Measurements from ENCODE around the gene COX7B2. TPM values are rescaled to one million over a fixed set of nuclear protein-coding genes. Genes with fewer than 3 reads are reported as not detected.

The COX7B2 gene
- total and polyA plus RNA-seq, 2 of the 13 experiments (the other 11 are each of a cell fraction or from before 2014, with no cell fraction given), result not detected

DNA sequence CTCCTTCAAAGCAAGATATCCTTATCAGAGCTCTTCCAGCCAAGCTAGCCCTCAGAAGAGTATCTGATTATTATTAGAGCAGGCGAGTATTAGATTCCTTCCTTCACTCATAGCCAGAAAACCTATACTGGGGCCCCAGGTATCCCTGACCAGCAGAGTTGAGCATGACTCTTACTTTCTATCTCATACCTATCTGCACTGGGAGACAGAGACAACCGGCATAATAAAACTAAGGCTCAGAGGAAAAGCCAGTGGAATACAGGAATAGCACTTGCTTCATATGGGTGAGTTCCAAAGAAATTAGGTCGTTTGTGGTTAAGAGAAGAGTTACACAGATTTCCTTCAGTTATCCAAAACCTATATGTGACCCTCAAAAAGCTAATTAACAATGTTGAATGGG is 41.8 kb upstream of the COX7B2 start:
- ATAC-seq (no peak), FAIRE-seq (no peak), DNase-seq (ENCODE audit: low spot score) (no peak)
- no peak overlapping the region for H2AFZ ChIP-seq (ENCODE audit: low read length)
- BruUV-seq (replicated peaks), result no TSS peak
- no peak overlapping the region for H3K27ac ChIP-seq (ENCODE audit: extremely low read length, insufficient read depth, low read length)
- POLR2A ChIA-PET, result no interaction called here
- no peak overlapping the region for H3K4me3 ChIP-seq (replicated peaks in 1 of 3; ENCODE audit: insufficient read depth in 1 of 3, low read depth in 2 of 3, low read length in 3 of 3)
- H3K79me2 ChIP-seq (ENCODE audit: insufficient read depth, low read length), result no peaks in the 10 kb centered on the region
- intact Hi-C loops (cut with micrococcal nuclease; ENCODE audit: unreplicated experiment) (no loop called here), in situ Hi-C loops (cut with HindIII; ENCODE audit: extremely low pct_ligation_motif_present, low pct_unique_long_range_greater_than_20kb) (no loop called here)
- no peaks in the 10 kb centered on the region for H3K9me3 ChIP-seq (ENCODE audit: low read length)
- no peak overlapping the region for H3K4me2 ChIP-seq (ENCODE audit: low read depth, low read length)
- no peaks in the 10 kb centered on the region for H3K27me3 ChIP-seq (ENCODE audit: control insufficient read depth in 1 of 2, insufficient read depth in 2 of 2, low read length in 2 of 2)
- no peaks in the 10 kb centered on the region for H3K4me1 ChIP-seq (ENCODE audit: insufficient read depth, low read length)
- H3K9ac ChIP-seq (ENCODE audit: insufficient read depth, low read depth, low read length), result no peak overlapping the region
- no peaks in the 10 kb centered on the region for H3K36me3 ChIP-seq (replicated peaks in 1 of 2; ENCODE audit: control insufficient read depth in 1 of 2, insufficient read depth in 2 of 2, low read length in 2 of 2)
- 36% methylated on average over 3 of the region's 3 CpGs for WGBS (ENCODE audit: low lambda C conversion rate)
- CTCF ChIA-PET (ENCODE audit: low intra/inter-chr PET ratio, low total read pairs), result no interaction called here
- no peaks in the 10 kb centered on the region for H4K20me1 ChIP-seq (ENCODE audit: insufficient read depth, low read length)
- TF ChIP-seq, protein P1, sequence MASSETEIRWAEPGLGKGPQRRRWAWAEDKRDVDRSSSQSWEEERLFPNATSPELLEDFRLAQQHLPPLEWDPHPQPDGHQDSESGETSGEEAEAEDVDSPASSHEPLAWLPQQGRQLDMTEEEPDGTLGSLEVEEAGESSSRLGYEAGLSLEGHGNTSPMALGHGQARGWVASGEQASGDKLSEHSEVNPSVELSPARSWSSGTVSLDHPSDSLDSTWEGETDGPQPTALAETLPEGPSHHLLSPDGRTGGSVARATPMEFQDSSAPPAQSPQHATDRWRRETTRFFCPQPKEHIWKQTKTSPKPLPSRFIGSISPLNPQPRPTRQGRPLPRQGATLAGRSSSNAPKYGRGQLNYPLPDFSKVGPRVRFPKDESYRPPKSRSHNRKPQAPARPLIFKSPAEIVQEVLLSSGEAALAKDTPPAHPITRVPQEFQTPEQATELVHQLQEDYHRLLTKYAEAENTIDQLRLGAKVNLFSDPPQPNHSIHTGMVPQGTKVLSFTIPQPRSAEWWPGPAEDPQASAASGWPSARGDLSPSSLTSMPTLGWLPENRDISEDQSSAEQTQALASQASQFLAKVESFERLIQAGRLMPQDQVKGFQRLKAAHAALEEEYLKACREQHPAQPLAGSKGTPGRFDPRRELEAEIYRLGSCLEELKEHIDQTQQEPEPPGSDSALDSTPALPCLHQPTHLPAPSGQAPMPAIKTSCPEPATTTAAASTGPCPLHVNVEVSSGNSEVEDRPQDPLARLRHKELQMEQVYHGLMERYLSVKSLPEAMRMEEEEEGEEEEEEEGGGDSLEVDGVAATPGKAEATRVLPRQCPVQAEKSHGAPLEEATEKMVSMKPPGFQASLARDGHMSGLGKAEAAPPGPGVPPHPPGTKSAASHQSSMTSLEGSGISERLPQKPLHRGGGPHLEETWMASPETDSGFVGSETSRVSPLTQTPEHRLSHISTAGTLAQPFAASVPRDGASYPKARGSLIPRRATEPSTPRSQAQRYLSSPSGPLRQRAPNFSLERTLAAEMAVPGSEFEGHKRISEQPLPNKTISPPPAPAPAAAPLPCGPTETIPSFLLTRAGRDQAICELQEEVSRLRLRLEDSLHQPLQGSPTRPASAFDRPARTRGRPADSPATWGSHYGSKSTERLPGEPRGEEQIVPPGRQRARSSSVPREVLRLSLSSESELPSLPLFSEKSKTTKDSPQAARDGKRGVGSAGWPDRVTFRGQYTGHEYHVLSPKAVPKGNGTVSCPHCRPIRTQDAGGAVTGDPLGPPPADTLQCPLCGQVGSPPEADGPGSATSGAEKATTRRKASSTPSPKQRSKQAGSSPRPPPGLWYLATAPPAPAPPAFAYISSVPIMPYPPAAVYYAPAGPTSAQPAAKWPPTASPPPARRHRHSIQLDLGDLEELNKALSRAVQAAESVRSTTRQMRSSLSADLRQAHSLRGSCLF (CRISPR knock-in tag; IDR thresholded peaks at IDR 0.05; ENCODE audit: borderline replicate concordance), result no peak
- TF ChIP-seq ZNF468 (CRISPR knock-in tag; IDR thresholded peaks at IDR 0.05), result no peak
- TF ChIP-seq, protein P2, sequence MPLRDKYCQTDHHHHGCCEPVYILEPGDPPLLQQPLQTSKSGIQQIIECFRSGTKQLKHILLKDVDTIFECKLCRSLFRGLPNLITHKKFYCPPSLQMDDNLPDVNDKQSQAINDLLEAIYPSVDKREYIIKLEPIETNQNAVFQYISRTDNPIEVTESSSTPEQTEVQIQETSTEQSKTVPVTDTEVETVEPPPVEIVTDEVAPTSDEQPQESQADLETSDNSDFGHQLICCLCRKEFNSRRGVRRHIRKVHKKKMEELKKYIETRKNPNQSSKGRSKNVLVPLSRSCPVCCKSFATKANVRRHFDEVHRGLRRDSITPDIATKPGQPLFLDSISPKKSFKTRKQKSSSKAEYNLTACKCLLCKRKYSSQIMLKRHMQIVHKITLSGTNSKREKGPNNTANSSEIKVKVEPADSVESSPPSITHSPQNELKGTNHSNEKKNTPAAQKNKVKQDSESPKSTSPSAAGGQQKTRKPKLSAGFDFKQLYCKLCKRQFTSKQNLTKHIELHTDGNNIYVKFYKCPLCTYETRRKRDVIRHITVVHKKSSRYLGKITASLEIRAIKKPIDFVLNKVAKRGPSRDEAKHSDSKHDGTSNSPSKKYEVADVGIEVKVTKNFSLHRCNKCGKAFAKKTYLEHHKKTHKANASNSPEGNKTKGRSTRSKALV (CRISPR knock-in tag; IDR thresholded peaks at IDR 0.05), result no peak
- TF ChIP-seq AHR (CRISPR knock-in tag; IDR thresholded peaks at IDR 0.05), result no peak
- no peak for TF ChIP-seq SP1 (IDR thresholded peaks at IDR 0.05)
- no peak for TF ChIP-seq SP1 (CRISPR knock-in tag; IDR thresholded peaks at IDR 0.05)
- TF ChIP-seq ZNF766 (CRISPR knock-in tag; IDR thresholded peaks at IDR 0.05; ENCODE audit: borderline replicate concordance), result no peak
- TF ChIP-seq, protein P3, sequence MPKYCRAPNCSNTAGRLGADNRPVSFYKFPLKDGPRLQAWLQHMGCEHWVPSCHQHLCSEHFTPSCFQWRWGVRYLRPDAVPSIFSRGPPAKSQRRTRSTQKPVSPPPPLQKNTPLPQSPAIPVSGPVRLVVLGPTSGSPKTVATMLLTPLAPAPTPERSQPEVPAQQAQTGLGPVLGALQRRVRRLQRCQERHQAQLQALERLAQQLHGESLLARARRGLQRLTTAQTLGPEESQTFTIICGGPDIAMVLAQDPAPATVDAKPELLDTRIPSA (CRISPR knock-in tag; IDR thresholded peaks at IDR 0.05; ENCODE audit: borderline replicate concordance), result no peak
- no peak for TF ChIP-seq TBL1XR1 (IDR thresholded peaks at IDR 0.05; ENCODE audit: borderline replicate concordance, low read length, partially characterized antibody)
- TF ChIP-seq IRF2 (CRISPR knock-in tag; IDR thresholded peaks at IDR 0.05), result no peak
- TF ChIP-seq SATB2 (CRISPR knock-in tag; IDR thresholded peaks at IDR 0.05), result no peak
- TF ChIP-seq SP140L (CRISPR knock-in tag; IDR thresholded peaks at IDR 0.05; ENCODE audit: borderline replicate concordance), result no peak
- TF ChIP-seq ZFP36L1 (CRISPR knock-in tag; IDR thresholded peaks at IDR 0.05), result no peak
- no peak for TF ChIP-seq ZFP82 (CRISPR knock-in tag; IDR thresholded peaks at IDR 0.05; ENCODE audit: borderline replicate concordance)
- TF ChIP-seq MIER2 (CRISPR knock-in tag; IDR thresholded peaks at IDR 0.05), result no peak
- TF ChIP-seq, protein P4, sequence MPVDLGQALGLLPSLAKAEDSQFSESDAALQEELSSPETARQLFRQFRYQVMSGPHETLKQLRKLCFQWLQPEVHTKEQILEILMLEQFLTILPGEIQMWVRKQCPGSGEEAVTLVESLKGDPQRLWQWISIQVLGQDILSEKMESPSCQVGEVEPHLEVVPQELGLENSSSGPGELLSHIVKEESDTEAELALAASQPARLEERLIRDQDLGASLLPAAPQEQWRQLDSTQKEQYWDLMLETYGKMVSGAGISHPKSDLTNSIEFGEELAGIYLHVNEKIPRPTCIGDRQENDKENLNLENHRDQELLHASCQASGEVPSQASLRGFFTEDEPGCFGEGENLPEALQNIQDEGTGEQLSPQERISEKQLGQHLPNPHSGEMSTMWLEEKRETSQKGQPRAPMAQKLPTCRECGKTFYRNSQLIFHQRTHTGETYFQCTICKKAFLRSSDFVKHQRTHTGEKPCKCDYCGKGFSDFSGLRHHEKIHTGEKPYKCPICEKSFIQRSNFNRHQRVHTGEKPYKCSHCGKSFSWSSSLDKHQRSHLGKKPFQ (CRISPR knock-in tag; IDR thresholded peaks at IDR 0.05; ENCODE audit: insufficient replicate concordance), result no peak
- TF ChIP-seq, protein P5, sequence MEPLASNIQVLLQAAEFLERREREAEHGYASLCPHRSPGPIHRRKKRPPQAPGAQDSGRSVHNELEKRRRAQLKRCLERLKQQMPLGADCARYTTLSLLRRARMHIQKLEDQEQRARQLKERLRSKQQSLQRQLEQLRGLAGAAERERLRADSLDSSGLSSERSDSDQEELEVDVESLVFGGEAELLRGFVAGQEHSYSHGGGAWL (CRISPR knock-in tag; IDR thresholded peaks at IDR 0.05), result no peak

Measured in HepG2 (cell line).